Right lobe of liver (tissue), 4 donors: Measurements from ENCODE around the gene COL5A3.

ENCODE experiments used
- POLR2A ChIP-seq: fragments of 450-650 bp; IDR thresholded peaks from one replicate; pipeline ENCODE4 v1.6.1; 2017; ENCODE audit warnings: antibody characterized with exemption, mild to moderate bottlenecking
- TF ChIP-seq, protein P1 (sequence below), 4 donors: fragments of 200-600 bp in 3 of 4; fragments of 450-650 bp in 1 of 4; IDR thresholded peaks; one replicate each; pipeline versions ENCODE4 v1.5.1 to v1.8.0; 2016 to 2022; ENCODE audit warnings: antibody characterized with exemption in 4 of 4, mild to moderate bottlenecking in 2 of 4
- donor health status: DM: no; HTN: no; CAD: no.
- donor health status: DM: no; HTN: no; CAD: no.
- donor health status: DM: no; HTN: yes; CAD: no.

DNA sequence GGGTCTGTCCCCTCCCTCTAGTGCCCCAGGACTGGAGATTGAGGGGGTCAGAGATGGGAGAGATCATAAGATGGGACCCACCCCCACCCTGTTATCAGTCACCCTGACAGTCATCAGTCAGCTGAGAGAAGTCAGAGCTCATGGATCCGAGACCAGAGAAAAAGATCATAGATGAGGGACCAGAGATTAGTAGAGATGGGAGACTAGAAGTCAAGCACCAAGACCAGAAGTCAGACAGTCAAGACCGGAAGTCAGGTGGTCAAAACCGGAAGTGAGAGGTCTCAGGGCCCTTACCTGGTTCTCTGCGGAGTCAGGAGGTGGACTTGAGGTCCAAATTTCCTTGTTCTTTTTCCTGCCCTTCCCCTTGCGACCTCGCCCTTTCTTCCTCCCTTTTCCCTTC is 7.0 kb downstream of the COL5A3 start:
- TF ChIP-seq, protein P1, sequence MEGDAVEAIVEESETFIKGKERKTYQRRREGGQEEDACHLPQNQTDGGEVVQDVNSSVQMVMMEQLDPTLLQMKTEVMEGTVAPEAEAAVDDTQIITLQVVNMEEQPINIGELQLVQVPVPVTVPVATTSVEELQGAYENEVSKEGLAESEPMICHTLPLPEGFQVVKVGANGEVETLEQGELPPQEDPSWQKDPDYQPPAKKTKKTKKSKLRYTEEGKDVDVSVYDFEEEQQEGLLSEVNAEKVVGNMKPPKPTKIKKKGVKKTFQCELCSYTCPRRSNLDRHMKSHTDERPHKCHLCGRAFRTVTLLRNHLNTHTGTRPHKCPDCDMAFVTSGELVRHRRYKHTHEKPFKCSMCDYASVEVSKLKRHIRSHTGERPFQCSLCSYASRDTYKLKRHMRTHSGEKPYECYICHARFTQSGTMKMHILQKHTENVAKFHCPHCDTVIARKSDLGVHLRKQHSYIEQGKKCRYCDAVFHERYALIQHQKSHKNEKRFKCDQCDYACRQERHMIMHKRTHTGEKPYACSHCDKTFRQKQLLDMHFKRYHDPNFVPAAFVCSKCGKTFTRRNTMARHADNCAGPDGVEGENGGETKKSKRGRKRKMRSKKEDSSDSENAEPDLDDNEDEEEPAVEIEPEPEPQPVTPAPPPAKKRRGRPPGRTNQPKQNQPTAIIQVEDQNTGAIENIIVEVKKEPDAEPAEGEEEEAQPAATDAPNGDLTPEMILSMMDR (IDR thresholded peaks at IDR 0.05): no peak
- no peak for TF ChIP-seq POLR2A
